ENCODE data around the gene MIA.
A peak's percentile ranks its signal among the peaks of the same experiment; 100 is the strongest.
"Not testable (repeated sequence)": the region's sequence is repeated elsewhere in the genome, so short reads cannot be mapped to it uniquely, and the experiment has no call there.

Gene MIA

DNA sequence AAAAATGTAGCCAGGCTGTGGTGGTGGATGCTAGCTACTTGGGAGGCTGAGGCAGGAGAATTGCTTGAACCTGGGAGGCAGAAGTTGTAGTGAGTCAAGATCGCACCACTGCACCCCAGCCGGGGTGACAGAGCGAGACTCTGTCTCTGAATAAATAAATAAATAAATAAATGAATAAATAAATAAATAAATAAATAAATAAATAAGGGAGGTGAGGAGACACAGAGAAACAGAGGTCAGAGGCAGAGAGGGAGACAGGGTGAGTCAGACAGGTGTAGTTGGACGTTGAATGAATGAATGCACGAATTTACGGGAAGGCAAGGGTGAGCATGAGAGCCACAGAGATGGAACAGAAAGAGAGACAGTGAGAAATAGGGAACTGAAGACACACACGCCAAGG is 5.8 kb downstream of the MIA start:
- no peak for DNase-seq

GRCh38 chr19:40783711-40784110 is 8.4 kb downstream of the MIA start:
- no peak for DNase-seq

DNA sequence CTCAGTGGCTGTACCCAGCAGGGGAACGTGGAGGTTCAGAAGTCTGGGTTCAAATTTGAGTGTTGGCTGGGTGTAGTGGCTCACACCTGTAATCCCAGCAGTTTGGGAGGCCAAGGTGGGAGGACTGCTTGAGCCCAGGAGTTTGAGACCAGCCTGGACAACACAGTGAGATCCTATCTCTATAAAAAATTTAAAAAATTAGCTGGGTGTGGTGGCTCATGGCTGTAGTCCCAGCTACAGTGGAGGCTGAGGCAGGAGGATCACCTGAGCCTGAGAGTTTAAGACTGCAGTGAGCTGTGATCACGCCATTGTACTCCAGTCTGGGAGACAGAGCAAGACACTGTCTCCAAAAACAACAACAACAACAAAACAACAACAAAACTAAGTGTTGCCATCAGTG is 8.8 kb downstream of the MIA start:
- not testable (repeated sequence) for DNase-seq

GRCh38 chr19:40785526-40785925 is 10.2 kb downstream of the MIA start:
- no peak for DNase-seq

DNA sequence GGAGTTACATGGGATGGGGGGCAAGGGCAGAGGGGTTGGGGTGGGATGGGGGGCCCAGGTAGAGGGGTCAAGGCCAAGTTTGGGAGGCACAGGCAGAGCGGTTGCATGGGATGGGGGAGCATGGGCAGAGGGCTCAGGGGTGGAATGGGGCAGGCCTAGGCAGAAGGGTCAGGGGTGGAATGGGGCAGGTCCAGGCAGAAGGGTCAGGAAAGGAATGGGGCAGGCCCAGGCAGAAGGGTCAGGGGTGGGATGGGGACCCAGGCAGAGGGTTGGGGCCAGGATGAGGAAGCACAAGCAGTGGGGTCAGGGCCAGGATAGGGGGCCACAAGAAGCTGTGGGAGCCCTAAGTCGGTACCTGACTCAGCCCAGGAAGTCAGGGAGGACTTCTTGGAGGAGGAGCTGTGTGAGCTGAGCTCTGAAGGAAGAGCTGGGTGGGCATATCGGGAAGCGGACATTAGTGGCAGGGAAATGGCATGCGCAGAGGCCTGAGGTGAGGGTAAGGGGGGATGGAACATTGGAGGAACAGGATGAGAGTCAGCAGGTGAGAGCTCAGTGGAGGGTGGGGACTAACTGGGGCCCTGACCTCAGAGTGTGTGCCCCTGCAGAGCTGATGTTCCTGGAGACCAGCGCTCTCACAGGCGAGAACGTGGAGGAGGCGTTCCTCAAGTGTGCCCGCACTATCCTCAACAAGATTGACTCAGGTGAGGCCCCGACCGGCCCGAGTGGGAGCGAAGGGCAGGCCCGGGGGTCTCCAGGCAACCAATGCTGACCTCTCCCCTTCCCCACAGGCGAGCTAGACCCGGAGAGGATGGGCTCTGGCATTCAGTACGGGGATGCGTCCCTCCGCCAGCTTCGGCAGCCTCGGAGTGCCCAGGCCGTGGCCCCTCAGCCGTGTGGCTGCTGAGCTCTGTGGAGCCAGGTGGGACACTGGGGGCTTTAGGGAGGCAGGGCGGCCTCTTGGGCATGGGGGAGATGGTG is 11.0 kb downstream of the MIA start:
- DNase-seq = no peak

DNA sequence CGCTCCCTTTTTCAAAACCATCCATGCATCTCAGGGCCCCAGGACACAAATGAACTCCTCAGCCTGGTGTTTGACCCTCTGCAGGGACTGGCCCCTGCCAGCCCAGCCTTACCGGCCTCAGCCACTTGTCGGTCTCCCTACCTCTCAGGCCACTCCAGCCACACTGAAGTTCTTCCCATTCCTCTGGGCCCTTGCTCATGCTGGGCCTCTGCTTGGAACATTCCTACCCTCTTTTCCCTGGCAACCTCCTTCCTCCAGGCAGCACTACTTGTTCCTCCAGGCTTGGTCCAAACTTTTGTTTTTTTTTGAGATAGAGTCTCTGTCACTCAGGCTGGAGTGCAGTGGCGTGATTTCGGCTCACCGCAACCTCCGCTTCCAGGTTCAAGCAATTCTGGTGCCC is 16.0 kb downstream of the MIA start:
- DNase-seq = no peak

DNA sequence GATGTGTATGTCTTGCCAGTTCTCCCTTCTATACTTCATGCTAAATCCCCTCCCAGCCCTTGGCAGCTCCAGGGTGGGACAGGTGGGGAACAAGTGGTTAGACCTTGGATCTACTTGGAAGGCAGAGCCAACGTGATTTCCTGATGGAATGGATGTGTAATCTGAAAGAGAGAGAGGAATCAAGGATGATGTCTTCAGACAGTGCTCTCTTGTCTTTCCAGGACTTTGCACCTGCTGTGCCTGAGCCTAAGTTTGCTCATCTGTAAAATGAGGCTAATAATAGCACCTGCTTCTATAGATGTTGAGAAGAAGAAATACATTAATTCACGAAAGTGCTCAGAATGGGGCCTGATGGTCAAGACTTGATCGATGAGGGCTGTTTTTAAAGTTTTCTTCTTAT is 16.7 kb downstream of the MIA start:
- DNase-seq = no peak

DNA sequence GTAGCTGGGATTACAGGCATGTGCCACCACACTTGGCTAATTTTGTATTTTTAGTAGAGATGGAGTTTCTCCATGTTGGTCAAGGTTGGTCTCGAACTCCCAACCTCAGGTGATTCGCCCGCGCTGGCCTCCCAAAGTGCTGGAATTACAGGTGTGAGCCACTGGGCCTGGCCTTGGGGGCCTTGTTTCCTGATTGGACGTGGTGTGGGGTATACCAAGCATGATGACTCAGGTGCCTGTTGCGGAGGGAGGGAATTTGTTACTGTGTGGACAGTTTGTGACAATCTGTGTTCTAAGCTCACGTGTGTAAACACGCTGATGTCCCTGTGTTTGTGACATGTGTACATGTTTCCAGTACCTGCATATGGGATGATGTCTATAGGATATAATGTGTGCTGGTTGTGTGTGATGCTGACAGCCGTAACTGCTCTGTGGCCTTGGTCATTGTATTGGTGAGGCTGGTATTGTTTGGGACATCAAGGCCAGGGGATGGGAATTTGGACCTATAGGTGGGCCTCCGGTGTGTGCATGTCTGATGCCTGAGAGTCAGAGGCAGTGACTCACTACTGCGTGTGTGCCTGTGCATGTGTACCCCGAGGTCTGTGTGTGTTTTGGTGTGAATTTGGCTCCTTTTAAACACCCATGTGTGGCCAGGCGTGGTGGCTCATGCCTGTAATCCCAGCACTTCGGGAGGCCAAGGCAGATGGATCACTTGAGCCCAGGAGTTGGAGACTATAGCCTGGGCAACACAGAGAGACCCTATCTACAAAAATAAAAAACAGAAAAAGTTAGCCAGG is 22.0 kb downstream of the MIA start:
- DNase-seq = no peak

DNA sequence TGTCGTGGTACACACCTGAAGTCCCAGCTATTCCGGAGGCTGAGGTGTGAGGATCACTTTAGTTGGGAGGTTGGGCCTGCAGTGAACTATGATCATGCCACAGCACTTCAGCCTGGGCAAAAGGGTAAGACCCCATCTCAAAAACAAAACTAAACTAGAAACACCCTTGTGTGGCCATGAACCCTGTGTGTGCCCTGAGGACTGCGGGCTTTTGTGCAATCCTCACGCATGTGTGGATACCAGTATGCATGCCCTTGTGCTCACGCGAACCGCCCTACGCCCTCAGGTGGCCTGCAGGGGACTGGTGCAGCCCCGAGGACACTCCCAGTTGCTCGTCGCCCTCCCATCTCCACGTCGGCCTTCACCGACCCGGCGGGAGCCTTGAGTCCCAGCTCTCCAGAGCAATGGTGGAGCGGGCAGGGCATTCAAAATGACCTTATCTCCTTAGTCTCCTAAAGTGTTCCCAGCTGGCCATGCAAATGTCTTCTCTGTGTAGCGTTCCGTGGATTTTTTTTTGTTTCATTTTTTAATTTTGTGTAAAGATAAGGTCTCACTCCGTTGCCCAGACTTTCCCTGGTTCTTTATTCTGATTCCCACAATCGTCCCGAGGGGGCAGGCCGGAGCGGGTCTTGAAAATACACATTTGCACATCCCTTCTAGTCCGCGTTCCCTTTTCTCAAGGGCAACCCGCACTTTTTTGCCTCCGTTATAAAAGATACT is 22.8 kb downstream of the MIA start:
- peak; percentile 50 to 53 for DNase-seq

DNA sequence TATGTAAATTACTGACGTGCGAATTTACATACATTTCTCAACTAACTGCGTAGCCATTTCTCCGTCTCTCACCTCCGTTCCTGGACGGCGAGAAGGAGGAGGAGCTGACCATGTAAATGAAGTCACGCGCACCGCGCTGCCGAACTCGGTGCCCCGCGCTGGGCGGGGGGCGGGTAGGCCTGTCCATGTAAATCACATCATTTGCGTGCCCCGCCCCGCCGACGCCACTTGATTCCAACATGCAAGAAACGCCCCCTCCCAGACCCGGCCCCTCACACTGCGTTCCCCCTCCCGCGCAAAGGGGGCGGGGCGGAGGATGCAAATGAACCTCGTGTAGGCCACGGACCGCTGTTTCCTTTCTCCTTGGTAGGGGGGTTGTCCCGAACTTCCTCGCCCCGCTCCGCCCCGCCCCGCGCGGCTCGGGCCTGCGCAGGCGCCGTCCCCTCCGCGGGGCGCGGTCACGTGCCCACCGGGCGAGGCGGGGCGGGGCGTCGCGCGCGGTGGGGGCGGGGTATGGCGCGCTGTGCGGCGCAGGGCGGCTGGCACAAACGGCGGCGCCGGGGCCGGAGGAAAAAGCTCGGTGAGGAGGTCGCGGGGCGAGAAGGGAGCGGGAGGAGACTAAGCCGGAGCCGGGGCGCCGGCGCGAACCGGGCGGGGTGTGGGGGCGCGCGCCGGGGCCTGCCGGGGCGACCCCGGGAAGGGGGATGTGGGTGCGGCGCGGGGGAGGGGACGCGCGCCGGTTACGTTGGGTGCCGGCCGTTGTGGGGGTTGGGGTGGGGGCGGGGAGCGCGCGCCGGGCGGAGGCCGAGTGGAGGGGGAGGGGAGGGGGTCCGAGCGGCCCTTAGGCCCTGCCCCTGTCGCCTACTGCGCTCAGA is 23.6 kb downstream of the MIA start, which contains the start of gene EGLN2:
Gene EGLN2, plus strand, starts transcription at position 509 of the 875 bp plus-strand sequence. CDS start 1,382 bp downstream, outside the sequence.
- peak; percentile 100 for DNase-seq

DNA sequence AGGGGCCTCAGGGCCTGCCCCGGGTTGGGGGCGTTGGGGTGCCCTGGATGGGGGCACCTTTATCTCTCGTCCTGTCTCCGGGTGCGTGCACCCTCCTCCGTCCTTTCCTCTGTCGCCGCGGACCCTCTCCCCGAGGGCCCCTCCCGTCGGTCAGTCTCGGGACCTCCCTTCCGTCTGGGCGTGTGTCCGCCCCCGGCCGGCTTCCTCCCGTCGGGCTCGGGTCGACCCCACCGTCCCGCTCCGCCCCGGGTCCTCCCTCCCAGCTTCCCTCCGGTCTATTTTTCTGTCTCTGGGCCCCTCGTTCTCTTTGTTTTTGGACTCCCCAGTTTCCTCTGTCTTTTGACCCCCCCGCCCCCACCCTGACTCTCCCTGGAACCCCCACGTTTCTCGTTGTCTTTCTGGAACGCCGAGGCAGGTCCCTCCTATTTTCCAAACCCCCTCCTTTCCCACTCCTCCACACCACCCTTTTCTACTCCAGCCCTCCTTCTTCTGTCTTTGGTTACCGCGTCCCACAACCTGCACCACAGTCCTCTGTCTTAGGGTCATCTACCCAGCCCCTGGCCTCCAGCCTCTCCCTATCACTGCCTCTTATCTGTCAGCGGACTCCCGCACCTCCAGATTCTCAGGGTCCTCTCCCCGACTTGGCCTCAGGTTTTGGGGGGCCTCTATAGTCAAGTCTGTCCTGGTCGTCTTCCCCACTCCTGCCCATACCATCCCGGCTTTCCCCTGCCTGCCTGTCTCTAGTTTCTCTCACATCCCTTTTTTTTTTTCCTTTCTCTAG is 24.4 kb downstream of the MIA start:
- no peak for DNase-seq

GRCh38 chr19:40800339-40800996 is 25.1 kb downstream of the MIA start:
- no peak for DNase-seq

DNA sequence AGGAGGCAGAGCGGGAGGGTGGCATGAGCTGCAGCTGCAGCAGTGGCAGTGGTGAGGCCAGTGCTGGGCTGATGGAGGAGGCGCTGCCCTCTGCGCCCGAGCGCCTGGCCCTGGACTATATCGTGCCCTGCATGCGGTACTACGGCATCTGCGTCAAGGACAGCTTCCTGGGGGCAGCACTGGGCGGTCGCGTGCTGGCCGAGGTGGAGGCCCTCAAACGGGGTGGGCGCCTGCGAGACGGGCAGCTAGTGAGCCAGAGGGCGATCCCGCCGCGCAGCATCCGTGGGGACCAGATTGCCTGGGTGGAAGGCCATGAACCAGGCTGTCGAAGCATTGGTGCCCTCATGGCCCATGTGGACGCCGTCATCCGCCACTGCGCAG is 25.7 kb downstream of the MIA start:
- no peak for DNase-seq

- DNase-seq = no peak
These were observed 26.3 kb downstream of the MIA start for GRCh38 chr19:40801426-40802299.

DNA sequence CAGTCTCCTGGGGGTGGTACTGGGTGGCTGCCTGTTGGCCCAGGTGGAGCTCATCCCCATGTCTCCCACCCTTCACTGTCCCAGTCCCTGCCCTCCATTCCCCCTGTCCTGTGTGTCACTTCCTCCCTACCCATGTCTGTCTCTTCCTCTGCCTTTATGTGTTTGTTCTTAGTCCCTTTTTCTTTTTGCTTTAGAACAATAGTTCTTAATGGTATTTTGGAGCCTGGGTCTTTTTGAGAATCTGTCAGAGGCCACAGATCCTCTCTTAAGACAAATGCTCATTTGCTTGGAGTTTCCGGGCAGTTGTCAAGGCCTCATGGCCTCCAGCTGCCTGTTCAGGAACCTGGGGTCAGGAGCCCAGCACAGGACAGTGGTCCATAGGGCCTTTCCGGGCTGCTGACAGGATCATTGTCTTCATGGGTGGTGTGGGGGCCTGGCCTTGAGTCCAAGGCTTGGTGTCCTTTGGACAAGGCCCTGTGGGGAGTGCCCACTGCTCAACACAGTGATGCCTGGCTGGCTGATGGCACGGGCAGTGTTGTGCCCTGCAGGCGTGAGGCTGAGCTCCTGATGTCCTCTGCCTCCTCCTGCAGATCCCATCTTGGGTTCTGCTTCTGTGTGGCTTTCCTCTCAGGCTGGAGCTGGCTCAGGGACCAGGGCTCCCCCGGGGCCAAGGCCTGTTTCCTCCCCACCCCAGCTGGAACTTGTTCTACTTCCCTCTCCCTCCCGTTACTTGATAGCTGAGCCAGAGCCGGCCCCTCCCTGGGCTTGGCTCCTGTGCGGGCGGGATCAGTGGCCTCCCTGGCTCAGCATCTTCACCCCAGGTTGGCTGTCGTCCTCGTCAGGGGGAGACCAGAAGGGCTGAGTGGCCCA is 27.2 kb downstream of the MIA start:
- DNase-seq = no peak

- no peak for DNase-seq
These were observed 28.0 kb downstream of the MIA start for GRCh38 chr19:40803170-40803856.

DNA sequence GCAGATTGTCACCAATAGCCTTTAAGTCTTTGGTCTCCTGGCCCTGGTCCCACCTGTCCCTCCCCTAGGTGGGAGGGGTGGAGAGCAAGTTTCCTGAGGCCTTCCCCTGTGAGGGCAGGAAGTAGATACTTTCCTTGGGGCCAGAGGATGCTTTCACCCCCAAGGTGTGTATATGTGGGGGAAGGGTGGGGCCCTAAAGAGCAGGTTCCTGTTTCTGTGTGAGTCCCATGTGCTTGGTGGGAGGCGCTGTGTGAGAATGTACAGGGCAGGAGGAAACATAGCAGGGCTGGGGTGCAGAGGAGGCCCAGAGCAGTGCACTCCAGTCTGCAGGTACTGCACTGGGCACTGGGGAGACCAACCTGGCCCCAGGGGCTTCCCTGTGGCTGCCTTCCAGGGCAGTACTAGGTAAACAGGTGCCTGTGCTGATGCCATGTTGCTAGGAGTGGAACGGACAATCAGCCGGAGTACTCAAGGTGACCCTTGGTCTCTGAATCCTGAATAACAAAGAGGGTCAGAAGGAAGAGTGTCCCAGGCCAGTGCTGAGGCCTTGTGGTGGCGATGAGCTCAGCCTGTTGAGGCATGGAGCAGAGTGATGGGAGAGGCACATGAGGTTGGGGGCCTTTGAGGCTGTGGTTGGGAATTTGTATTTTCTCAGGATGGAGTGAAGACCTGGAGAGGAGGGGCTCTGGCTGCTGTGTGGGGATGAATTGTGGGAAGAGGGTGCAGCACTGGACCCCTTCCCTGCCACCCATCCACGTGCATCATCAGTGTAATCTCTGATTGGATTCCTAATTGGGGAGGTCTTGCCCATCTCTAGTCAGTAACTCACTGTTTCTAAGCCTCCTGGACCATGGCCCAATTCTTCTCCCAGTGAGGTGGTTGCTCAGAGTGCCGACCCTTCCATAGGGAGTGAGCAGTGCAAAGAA is 28.8 kb downstream of the MIA start:
- no peak for DNase-seq
